Thoracic aorta (tissue), 2 donors: ENCODE results near the gene TACC3. TPM values are rescaled to one million over a fixed set of nuclear protein-coding genes. Genes with fewer than 3 reads are reported as not detected.

Experiments used
- ATAC-seq: fragments of 150-250 bp; one replicate; pipeline ENCODE4 v1.8.0; 2017; ENCODE audit warnings: low read depth; ENCODE audit not compliant: insufficient number of reproducible peaks, low FRiP score
- DNase-seq: peaks from one replicate; pipeline ENCODE4 v3.0.0-alpha.2; 2020; ENCODE audit warnings: low spot score
- H3K27ac ChIP-seq, 2 donors: fragments of 200-600 bp; sonication (generic); 1 replicate in 1 of 2; 2 replicates in 1 of 2; pipeline ENCODE4 v1.5.1; 2016; ENCODE audit warnings: mild to moderate bottlenecking in 2 of 2, moderate library complexity in 2 of 2
- H3K27me3 ChIP-seq: fragments of 200-600 bp; sonication (generic); replicated peaks from 2 replicates; pipeline ENCODE4 v1.6.0; 2016; ENCODE audit warnings: mild to moderate bottlenecking; ENCODE audit not compliant: insufficient read depth
- H3K36me3 ChIP-seq: fragments of 200-600 bp; sonication (generic); one replicate; pipeline ENCODE4 v1.5.1; 2016
- H3K4me1 ChIP-seq, 2 donors: fragments of 200-600 bp; sonication (generic); 1 replicate in 1 of 2; 2 replicates in 1 of 2; pipeline versions ENCODE4 v1.5.1 to v1.6.0; 2016; ENCODE audit warnings: low read depth in 2 of 2, mild to moderate bottlenecking in 1 of 2; ENCODE audit not compliant: control insufficient read depth in 1 of 2
- H3K4me3 ChIP-seq: fragments of 200-600 bp; sonication (generic); 2 replicates; pipeline ENCODE4 v1.5.1; 2016; ENCODE audit warnings: mild to moderate bottlenecking
- H3K9me3 ChIP-seq: fragments of 200-600 bp; sonication (generic); 2 replicates; pipeline ENCODE4 v1.5.1; 2016
- total RNA-seq, 2 donors: library from RNA; depleted of rRNA; stranded (reverse); fragments of >200 nt; gene quantifications; one replicate each; pipeline versions ENCODE4 v1.1.0 to v1.2.3, GENCODE V29; 2016
- TF ChIP-seq, protein P1 (sequence below): fragments of 200-600 bp; sonication (generic); IDR thresholded peaks from one replicate; pipeline ENCODE4 v1.5.1; 2019; ENCODE audit warnings: antibody characterized with exemption

TACC3 gene
- total RNA-seq = 10 to 100 TPM in 1 of 2 donors, 1 to 10 TPM in 1; 6.2 to 24.5 TPM

DNA sequence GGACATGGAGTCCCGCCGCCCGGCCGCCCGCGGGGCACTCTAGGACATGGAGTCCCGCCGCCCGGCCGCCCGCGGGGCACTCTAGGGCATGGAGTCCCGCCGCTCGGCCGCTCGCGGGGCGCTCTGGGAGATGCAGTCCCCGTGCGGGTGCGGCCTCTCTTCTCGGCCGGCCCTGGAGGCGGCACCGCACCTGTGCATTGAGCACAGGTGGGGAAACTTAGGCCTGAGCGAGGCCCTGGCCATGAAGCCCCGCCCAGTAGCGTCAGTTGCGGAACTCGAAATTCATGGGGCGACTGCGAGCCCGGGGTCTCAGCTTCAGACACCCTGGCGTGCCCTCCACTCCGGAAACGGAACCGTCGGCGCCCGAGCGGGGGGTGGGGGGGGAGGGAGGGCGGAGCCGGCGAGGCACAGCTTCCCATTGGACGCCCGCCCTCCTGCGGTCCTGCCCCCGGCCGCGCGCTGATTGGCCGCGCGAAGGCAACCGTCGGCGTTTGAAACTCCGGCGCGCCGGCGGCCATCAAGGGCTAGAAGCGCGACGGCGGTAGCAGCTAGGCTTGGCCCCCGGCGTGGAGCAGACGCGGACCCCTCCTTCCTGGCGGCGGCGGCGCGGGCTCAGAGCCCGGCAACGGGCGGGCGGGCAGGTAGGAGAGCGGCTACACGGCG, at the start of gene TACC3, which contains the start of gene TMEM129:
TACC3 (plus strand) TSS at position 519 of the 663 bp plus-strand sequence. CDS start 1,901 bp downstream, outside the sequence.
TMEM129 (minus strand) TSS at position 321 of the 663 bp plus-strand sequence. CDS start 486 bp downstream, outside the sequence.
- TF ChIP-seq, protein P1, sequence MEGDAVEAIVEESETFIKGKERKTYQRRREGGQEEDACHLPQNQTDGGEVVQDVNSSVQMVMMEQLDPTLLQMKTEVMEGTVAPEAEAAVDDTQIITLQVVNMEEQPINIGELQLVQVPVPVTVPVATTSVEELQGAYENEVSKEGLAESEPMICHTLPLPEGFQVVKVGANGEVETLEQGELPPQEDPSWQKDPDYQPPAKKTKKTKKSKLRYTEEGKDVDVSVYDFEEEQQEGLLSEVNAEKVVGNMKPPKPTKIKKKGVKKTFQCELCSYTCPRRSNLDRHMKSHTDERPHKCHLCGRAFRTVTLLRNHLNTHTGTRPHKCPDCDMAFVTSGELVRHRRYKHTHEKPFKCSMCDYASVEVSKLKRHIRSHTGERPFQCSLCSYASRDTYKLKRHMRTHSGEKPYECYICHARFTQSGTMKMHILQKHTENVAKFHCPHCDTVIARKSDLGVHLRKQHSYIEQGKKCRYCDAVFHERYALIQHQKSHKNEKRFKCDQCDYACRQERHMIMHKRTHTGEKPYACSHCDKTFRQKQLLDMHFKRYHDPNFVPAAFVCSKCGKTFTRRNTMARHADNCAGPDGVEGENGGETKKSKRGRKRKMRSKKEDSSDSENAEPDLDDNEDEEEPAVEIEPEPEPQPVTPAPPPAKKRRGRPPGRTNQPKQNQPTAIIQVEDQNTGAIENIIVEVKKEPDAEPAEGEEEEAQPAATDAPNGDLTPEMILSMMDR = no peak
- peaks cover 14 to 29% of the 10 kb centered on the region in 2 donors for H3K4me1 ChIP-seq
- DNase-seq = peak; percentile 75

DNA sequence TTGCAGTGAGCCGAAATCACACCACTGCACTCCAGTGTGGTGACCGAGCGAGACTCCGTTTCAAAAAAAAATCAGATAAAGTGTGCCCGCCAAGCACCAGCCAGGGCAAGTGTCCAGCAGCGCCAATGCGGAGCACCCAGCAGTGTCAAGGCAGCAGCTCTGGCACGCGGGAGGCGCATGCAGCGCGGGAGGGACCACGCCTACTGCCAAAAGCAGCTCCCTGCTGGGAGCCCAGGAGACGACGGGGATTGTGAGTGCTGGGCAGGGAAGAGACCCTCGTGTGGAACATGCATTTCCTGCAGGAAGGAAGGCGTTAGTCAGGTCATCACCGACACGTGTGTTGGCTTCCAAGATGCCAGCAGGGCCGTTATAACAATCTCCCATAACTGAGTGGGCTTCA, 47.6 kb upstream of the TACC3 start:
- Histone ChIP-seq H3K36me3 (no peaks in the 10 kb centered on the region), H3K4me3 (no peak overlapping the region), H3K4me1 (no peaks in the 10 kb centered on the region), H3K27me3 (no peaks in the 10 kb centered on the region), H3K27ac (no peak overlapping the region), H3K9me3 (no peaks in the 10 kb centered on the region)
- DNase-seq = no peak
- TF ChIP-seq, protein P1 = no peak
- ATAC-seq = no peak

More for the DNA sequence above, at the start of gene TACC3, which contains the start of gene TMEM129:
- no peaks in the 10 kb centered on the region for H3K9me3 ChIP-seq
- ATAC-seq = peak; percentile 91
- H3K4me3 ChIP-seq = peak within 1 kb of the TSS; percentile 73
- H3K36me3 ChIP-seq = peaks cover 12% of the 10 kb centered on the region
- no peaks in the 10 kb centered on the region for H3K27me3 ChIP-seq
- H3K27ac ChIP-seq = peak within 1 kb of the TSS; percentile 92 to 95

DNA sequence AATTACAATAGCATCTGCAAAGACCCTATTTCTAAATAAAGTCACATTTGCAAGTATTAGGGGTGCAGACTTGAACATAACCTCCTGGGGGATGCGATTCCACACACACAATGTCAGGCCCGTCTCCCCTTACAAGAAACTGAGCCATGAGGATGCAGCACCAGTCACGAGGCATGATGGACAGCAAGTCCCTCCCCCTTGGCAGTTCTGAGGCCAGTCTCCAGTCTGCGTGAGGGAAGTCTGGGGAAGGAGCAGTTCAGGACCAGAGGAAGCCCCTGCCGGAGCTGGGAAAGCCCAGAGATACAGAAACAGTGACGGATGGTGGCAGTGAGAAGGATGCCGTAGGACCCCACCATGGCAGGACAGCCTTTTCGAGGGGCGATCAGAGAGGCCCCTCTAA, 46.6 kb upstream of the TACC3 start:
- H3K27ac ChIP-seq = no peak overlapping the region
- H3K4me3 ChIP-seq = no peak overlapping the region
- DNase-seq = no peak
- TF ChIP-seq, protein P1 = no peak
- no peaks in the 10 kb centered on the region for H3K36me3 ChIP-seq
- ATAC-seq = no peak
- H3K4me1 ChIP-seq = no peaks in the 10 kb centered on the region
- no peaks in the 10 kb centered on the region for H3K27me3 ChIP-seq
- H3K9me3 ChIP-seq = no peaks in the 10 kb centered on the region

DNA sequence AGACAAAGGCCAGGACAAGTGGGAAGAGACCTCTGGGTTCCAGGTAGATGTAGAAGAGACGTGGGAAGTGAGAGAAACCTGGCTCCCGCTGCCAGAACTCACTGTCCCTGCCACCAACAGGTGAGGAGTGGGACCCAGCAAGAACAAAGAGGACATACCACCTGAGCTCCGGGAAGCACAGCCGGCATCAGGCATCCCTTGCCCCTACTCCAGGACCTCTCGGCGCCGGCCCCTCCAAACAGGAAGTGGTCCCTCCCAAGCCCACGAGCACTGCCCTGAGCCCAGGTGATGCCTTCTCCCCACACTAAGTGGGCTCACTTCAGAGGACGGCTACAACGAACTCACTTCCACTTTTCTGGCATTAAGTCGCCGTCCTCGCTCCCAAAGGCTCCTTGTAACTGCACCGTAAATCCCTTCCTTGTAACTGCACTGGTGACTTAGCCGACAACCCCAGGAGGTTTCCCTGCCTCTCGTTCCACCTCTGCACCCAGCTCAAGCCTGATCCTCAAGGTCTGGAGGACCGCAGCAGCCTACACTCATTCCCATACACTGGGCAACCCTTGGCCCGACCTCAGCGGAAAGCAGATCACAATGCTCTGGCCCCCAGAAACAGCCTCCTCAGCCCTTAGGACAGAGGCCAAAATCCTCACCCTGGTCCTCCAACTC, 46.1 kb upstream of the TACC3 start:
- H3K27me3 ChIP-seq = no peaks in the 10 kb centered on the region
- H3K27ac ChIP-seq = no peak overlapping the region
- DNase-seq = no peak
- TF ChIP-seq, protein P1 = no peak
- no peak overlapping the region for H3K4me3 ChIP-seq
- no peak for ATAC-seq
- H3K36me3 ChIP-seq = no peaks in the 10 kb centered on the region
- H3K9me3 ChIP-seq = no peaks in the 10 kb centered on the region
- no peaks in the 10 kb centered on the region for H3K4me1 ChIP-seq

DNA sequence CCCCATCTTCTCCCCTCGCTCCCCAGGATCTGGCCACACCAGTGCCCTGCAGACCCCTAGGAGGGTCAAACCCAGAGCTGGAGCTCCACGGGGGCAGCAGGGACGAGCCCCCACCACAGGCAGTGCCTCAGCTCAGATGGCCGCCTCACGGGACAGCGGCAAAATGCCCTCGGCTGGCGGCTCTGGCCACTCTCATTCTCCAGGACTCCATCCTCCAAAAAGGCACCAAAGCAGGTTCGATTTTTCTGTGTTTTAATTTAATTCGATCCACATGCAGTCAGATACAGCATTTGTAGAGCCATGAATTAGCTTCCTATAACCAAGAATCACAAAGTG, 45.6 kb upstream of the TACC3 start:
- H3K27ac ChIP-seq = no peak overlapping the region
- H3K36me3 ChIP-seq = no peaks in the 10 kb centered on the region
- no peak for ATAC-seq
- H3K9me3 ChIP-seq = no peaks in the 10 kb centered on the region
- H3K4me1 ChIP-seq = no peaks in the 10 kb centered on the region
- TF ChIP-seq, protein P1 = no peak
- no peak for DNase-seq
- H3K4me3 ChIP-seq = no peak overlapping the region
- H3K27me3 ChIP-seq = no peaks in the 10 kb centered on the region
